NK-92 (cell line): ENCODE measurements around the gene CILP.
"Not testable (repeated sequence)": the region's sequence is repeated elsewhere in the genome, so short reads cannot be mapped to it uniquely, and the experiment has no call there.

Experiments
- DNase-seq: peaks from one replicate; lab custom pipeline; 2025; ENCODE audit not compliant: unreplicated experiment; lab: John Stamatoyannopoulos, UW

The CILP gene

DNA sequence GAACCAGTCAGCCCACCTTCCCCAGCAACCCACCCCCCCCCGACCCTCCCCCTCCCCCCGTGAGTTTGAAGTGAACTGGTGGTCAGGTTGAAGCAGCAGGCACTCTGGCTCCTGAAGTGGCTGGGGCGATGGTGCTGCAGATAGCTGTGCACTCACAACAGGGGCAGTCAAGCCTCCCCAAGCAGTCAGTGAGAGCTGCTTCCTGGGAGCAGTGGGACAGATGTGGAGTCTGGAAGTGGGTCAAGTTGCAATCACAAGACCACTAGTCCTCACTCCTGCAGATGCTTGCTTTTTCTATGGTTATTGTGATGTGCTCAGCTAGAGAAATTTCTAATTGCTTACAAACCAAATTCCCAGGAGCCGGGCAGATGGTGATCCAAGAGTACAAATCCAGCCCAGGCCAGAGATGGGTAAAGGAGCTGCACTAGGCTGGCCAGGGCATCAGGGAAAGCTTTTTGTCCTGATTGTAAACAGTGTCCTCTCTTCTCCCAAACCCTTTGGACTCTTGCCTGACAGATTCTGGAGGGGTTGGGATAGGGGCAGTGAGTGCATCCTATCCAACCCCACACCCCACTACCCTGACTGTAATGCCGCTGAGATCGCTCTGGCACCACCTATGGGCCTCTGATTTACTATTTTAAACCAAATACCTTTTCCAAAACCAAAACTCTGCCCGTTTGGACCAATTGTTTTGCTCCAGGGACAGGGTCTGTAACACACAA lies 16.3 kb downstream of the CILP start:
- no peak for DNase-seq

DNA sequence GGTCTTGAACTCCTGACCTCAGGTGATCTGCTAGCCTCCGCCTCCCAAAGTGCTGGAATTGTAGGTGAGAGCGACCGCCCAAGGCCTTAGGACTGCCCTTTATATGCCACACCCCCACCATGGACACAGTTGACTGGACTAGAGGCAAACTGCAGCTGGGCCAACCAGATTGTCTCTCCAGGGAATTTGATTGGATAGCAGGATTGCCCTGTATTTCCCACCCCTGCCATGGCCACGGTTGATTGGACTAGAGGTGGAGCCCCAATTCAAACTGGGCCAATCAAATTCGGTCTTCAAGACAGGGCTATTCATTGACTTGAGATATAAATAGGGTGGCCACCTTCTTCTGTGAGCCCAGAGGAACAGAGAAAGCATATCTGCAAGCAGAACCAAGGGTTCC lies 19.3 kb downstream of the CILP start:
- DNase-seq: no peak

DNA sequence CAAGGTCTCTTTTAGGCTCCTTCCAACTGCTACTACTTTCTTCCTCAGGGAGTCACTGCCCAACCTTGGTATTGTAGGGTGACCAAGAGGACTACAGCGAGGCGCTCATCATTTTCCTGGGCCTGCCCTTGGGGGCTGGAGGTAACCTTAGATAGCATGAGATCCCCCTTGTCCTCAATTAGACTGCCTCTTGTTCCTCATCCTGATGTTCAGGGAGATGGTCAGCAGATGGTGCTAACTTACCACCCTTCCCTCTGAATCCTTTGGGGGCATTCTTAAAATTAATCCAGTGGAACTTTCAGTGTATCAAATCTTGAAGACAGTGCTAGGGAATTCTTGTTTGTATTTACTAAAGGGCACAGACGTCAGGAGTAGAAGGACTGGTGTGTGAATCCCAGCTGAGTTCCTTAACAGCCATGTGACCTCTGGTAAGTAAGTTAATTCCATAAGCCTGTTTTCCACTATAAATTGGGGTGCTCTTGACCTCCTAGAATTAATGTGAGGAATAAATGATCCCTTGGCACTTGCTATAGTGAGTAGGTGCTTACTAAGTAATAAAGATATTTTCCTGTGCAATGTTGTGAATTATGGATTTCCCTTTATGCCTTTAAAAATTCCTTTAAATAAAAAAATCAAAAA lies 22.1 kb downstream of the CILP start:
- DNase-seq: no peak

DNA sequence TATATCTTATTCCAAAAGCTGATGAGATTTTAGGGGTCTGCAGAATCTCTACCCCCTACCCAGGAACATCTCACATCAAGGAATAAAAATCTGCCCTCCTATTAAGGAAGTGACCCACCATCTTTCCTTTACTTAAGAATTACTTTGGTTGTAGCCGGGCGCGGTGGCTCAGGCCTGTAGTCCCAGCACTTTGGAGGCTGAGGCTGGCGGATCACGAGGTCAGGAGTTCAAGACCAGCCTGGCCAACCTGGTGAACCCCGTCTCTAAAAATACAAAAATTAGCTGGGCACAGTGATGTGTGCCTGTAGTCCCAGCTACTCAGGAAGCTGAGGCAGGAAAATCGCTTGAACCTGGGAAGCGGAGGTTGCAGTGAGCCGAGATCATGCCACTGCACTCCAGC lies 22.8 kb downstream of the CILP start:
- not testable (repeated sequence) for DNase-seq

DNA sequence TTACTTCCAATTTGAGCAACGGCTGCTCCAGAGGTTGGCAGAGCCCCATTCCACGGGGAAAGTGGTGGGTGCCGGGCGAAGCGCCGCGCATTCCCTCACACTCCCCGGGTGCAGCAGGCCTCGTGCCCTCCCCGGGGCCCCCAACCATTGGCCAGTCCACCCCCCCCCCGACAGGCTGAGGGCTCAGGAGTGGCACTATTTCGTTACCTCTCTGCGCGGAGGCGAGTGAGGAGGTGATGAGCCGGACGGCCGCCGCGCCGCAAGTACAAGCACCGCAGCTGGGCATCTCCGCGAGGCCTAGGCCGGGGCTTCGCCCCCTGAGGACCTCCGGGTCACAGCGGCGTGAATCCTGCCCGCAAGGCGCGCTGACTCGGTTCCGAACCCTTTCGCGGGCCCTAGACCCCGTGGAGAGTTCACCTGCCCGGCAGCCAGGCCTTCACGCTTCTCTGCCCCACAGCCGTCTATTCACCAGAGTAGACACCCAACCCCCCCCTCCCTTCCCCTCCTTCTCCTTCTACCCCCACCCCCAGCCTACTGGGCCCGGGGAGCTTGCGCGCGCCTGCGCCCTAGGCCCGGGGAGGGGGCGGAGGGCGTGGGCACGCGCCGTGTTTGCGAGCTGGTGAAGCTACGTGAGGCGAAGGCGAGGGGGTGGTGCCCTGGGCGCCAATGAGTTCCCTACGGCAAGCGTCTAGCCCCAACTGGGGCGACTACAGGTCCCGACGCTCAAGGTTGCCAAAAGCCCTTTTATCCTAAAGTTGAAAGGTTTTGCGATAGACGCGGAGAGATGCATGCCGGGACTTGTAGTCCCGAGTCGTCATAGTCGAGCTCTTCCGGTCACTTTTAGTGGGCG lies 26.2 kb downstream of the CILP start, which contains the start of gene CLPX:
CLPX (minus strand) TSS at position 475 of the 850 bp plus-strand sequence; CDS start at position 286, 189 bp downstream.
- peak; percentile 63 for DNase-seq

DNA sequence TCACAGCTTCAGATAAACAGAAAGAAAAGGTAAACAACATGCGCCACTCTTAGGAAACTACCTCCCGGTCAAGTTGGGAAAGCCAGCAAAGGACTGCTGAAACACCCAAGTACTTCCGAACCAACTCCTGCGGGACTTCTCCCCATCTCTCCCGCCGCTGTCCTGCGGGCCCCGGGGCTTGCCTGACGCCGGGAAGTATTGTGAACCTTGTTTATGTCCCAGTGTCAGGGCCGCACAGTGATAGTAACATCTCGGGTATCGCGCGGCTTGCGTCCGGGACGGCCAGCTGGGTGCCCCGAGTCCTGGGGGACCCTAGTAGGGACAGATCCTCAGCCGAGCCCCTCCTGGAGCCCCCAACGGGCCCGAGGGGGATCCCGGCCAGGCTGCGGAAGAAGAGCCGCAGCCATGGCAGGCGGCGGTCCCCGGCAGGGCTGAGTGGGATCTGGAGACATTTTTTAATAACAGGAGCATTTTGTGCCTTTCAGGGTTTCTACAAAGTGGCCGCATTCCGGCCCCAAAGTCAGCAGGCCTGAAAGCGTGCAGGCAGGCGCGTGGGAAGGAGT lies 26.9 kb downstream of the CILP start:
- no peak for DNase-seq

DNA sequence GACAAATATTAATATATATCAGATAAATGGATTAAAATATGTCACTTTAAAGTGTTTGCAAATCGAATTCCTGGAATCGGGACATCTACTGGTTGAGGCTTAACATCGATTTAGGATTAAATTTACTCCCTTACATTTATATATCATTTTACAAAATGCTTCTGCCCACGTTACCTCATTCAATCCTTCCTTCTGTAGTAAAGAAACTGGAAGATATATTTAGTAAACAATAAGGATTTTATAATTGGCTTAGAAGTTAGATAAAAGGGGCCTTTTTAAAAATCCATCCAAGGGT lies 27.5 kb downstream of the CILP start:
- DNase-seq: no peak

DNA sequence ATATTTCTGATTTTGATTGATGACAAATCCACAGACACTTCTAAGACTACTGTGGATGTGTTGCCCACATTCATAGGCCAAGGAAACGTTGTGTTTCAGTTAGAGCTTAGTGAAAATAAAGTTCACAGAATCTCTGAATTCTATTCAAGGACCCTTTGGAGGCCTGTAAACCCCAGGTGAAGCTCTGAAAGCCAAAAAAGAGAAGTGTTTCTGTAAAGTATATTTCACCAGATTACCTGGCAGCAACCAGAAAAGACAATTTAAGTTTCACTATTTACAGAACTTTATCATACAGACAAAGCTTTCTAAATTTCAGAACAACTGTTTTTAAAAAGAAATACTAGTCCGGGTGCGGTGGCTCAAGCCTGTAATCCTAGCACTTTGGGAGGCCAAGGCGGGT lies 28.7 kb downstream of the CILP start:
- DNase-seq: no peak

DNA sequence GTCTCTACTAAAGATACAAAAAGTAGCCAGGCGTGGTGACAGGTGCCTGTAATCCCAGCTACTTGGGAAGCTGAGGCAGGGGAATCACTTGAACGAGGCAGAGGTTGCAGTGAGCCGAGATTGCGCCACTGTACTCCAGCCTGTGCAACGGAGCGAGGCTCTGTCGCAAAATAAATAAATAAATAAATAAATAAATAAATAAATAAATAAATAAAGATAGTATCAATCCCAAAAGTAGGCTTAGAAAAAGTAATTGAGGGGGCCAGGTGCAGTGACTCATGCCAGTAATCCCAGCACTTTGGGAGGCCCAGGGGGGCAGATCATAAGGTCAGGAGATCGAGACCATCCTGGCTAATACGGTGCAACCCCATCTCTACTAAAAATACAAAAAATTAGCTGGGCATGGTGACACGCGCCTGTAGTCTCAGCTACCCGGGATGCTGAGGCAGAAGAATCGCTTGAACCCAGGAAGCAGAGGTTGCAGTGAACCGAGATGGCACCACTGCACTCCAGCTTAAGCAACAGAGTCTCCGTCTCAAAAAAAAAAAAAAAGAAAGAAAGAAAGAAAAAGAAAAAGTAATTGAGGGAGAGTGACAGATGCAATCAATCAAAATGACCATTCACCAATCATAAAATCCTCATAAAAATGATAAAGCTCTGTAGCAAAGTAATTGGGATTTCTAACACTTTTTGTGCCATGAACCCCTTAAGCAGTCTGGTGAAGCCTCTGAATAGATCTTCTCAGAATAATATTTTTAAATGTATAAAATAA lies 29.5 kb downstream of the CILP start:
- DNase-seq: not testable (repeated sequence)

DNA sequence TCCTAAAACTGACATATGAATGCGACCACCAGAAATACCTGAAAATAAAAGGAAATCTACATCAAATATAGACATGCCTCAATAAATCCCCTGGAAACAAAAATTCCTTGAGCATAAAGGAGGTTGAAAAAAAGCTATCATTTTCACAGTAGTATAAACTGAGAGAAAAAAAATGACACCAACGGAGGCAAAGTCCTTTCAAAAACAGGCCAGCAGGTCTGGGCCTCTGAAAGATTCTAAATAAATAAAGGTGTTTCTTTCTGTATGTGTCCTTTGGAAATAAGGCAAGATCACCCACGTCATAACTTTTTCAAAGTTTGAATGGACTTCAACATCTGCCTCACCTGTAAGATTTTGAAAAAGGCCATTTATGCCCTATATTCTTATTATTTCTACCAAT lies 31.1 kb downstream of the CILP start:
- DNase-seq: no peak

DNA sequence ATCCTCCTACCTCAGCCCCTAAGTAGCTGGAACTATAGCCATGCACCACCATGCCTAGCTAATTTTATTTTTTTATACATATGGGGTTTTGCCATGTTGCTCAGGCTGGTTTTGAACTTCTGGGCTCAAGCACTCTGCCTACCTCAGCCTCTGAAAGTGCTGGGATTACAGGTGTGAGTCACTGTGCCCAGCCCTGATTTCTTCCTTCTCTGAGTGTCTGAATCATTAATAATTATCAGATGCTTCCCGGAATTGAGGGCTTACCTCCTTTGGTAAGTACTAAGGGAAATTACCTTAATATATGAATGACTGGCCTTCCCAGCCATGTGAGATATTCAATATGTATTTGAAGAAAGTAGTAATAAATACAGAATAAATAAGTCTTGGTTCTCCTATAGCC lies 33.4 kb downstream of the CILP start:
- no peak for DNase-seq

DNA sequence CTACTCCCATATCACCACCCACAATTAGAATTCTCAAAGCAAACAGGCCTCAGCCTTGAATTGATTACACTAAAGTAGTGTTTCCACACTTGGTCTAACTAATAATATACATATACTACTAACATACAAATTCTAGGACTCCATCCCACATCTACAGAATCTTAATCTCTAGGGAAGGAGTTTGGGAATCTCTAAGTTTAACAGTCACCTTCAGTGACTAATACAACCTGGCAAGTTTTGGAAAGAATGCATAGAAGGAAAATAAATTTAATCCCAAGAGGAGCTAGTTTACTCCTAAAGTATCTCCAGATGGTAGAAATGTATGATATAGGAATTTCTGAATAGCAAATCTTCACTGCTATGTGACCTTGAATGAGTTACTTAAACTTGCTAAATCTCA lies 35.2 kb downstream of the CILP start:
- DNase-seq: no peak

DNA sequence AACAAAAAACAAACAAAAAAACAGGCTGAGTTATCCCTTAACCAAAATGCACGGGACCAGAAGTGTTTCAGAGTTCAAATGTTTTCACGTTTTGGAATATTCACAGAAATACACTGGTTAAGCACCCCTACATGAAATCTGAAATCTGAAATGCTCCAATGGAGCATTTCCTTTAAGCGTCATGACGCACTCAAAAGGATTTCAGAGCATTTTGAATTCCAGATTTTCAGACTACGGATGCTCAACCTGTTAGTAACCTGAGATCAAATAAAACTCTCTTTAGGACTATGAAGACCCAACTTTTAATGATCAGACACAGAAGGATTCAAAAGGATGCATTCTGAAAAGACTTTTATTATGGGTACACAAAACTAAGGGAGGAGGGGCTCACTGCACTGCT lies 35.8 kb downstream of the CILP start:
- no peak for DNase-seq

DNA sequence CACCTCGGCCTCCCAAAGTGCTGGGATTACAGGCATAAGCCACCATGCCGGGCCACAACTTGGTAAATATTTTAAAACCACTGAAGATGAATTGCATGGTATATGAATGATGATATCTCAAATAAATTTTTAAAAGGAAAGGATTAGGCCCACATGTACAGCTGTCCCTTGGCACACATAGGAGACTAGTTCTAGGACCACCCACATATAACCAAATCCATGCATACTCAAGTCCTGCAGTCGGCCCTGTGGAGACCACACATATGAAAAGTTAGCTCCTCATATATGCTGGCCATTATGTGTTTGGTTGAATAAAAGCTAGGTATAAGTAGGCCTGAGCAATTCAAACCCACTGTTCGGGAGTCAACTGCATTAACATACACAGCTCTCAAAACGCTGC lies 36.8 kb downstream of the CILP start:
- no peak for DNase-seq

DNA sequence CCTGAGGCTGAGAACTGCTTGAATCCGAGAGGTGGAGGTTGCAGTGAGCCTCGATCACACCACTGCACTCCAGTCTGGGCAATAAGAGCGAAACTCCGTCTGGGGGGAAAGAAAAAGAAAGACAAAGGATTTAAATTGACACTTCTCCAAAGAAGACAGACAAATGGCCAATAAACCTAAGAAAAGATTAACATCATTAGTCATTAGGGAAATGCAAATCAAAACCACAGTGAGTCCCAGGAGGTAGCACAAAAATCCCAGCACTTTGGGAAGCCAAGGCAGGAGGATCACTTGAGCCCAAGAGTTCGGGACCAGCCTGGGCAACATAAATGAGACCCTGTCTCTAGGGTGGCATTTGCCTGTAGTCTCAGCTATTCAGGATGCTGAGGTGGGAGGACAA lies 38.7 kb downstream of the CILP start:
- no peak for DNase-seq

DNA sequence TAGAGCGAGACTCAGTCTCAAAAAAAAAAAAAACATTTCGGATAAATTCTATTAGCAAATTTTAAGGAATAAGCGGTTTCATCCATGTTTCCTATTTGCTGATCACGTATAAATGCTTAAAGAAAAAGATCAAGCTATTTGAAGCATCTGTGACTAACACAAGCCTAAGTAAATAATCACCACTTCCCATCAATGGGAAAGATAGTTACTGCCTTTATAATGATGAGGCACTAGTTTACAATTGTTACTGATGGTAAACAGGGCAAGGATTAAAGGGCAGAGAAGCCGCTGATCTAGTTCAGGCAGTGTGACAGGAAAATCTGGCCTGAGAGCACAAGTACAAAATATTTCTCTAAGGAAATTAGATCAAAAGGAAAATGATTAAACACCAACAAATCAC lies 39.8 kb downstream of the CILP start:
- DNase-seq: no peak

DNA sequence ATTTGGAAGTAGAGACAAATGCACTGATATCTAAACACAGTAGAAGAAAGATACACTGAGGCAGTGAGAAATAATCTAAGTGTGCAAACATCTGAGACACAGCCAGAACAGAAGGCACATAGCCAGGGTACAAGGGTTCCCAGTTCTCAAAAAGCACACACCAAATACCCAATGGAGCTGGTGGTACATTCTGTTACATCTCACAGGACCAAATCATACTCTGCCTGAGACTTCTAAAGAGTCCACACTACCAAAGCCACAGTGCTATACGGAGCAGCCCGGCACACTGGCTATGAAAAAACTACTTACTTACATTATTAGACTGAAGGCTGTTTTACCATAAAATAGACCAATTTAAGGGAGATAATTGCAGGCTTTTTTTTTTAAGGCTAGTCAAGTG lies 45.4 kb downstream of the CILP start:
- no peak for DNase-seq

DNA sequence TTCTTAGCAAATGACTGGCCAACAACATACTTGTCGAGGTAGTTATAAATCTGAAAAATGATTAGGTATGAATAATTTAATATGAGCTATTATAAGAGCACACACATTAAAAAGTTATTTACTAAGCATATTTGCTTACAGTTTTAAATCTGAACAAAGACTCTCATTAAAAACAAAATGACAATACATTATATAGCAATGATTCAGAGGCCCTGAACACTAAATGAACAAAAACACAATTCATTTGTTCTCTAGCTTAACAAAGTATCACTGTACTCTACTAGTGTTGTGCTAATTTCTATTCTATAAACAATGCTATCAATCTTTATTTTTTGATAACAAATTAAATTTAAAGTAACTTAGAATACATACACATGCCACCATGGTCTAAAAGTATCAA lies 47.1 kb downstream of the CILP start:
- DNase-seq: no peak

DNA sequence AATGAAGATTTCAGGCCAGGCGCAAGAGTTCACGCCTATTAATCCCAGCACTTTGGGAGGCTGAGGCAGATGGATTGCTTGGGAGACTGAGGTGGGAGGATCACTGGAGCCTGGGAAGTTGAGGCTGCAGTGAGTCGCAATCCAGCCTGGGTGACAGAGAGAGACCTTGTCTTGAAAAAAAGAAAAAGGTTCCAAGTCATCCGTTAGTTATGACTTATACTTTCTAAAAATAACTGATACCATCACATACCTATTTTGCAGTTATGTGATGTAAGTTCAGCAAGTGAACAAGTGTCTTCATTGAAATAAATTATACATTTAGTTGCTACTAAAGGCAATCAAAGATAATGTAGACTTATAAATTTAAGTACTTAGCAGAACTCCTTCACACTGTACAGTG lies 48.2 kb downstream of the CILP start:
- no peak for DNase-seq

DNA sequence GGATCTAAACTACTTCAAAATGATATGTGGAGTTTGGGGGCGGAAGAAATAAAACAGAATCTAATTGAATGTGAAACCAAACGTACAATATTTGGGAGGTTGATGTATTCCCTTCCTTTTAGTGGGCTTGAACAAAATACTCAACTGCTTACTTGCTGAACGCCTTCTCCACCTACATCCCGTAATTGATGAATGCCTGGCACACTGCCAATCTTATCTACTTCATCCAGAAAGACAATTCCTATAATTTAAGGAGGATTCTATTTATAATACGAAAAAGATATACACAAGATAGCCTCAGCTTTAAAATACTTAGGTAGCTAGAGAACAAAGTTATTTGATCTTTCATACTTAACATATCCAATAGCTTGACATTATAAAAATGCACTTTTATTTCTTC lies 54.6 kb downstream of the CILP start:
- DNase-seq: no peak

DNA sequence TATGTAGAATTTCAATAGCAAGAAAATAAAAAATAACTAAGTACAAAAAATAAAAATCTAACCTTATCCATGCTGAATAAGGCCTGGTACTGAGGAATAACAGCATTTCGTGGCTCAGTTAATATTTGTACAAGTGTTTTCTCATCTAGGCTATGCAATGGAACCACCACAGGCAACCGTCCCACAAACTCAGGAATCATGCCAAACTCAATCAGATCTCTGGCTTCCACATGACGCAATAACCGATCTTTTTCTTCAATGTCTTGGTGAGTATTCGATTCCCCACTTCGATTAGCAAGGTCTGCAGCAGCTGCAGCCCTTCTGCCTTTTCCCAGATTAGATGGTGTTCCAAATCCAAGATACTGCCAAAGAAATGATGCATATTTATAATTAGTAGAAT lies 56.6 kb downstream of the CILP start:
- no peak for DNase-seq
